Natural killer cell (primary cell): ENCODE measurements around the gene SAMD4A. TPM values are rescaled to one million over a fixed set of nuclear protein-coding genes. Genes with fewer than 3 reads are reported as not detected.

Source experiments
- ATAC-seq, 3 donors: fragments of 150-1000 bp in 2 of 3; fragments of 200-7000 bp in 1 of 3; cut with Tn5 transposase; 1 replicate in 1 of 3; 2 replicates in 2 of 3; pipeline ENCODE4 v1.10.0; 2021; ENCODE audit warnings: mild to moderate bottlenecking in 2 of 3, moderate library complexity in 2 of 3
- DNase-seq, 2 donors: peaks; one replicate each; pipeline versions ENCODE4 v3.0.0 to v3.0.0-alpha.2; 2013 to 2021; ENCODE audit warnings: mixed read lengths in 1 of 2
- H3K27ac ChIP-seq: one replicate; pipeline ENCODE4 v1.5.1; 2013; ENCODE audit warnings: mild to moderate bottlenecking, low read length
- H3K27me3 ChIP-seq: one replicate; pipeline ENCODE4 v1.6.1; 2013; ENCODE audit warnings: low read length; ENCODE audit not compliant: control insufficient read depth, insufficient read depth
- H3K36me3 ChIP-seq: one replicate; pipeline ENCODE4 v1.6.1; 2013; ENCODE audit warnings: low read length; ENCODE audit not compliant: control insufficient read depth, insufficient read depth
- H3K4me1 ChIP-seq: one replicate; pipeline ENCODE4 v1.6.1; 2013; ENCODE audit warnings: low read length; ENCODE audit not compliant: control insufficient read depth, insufficient read depth
- H3K4me3 ChIP-seq: one replicate; pipeline ENCODE4 v1.5.1; 2013; ENCODE audit warnings: low read length
- H3K9me3 ChIP-seq: one replicate; pipeline ENCODE4 v1.6.1; 2013; ENCODE audit warnings: low read length; ENCODE audit not compliant: control insufficient read depth, insufficient read depth
- H3K27ac Mint-ChIP-seq, 2 donors: one replicate each; pipeline ENCODE4 v1.8.0; 2022; ENCODE audit warnings: mild to moderate bottlenecking in 2 of 2, mixed read lengths in 2 of 2, moderate library complexity in 1 of 2
- H3K27me3 Mint-ChIP-seq, 2 donors: one replicate each; pipeline ENCODE4 v1.8.0; 2022; ENCODE audit warnings: low read depth in 2 of 2, mixed read lengths in 2 of 2
- H3K36me3 Mint-ChIP-seq: one replicate; pipeline ENCODE4 v1.8.0; 2022; ENCODE audit warnings: mixed read lengths
- H3K4me1 Mint-ChIP-seq, 2 donors: one replicate each; pipeline ENCODE4 v1.8.0; 2022; ENCODE audit warnings: mixed read lengths in 2 of 2
- H3K4me3 Mint-ChIP-seq: one replicate; pipeline ENCODE4 v1.8.0; 2022; ENCODE audit warnings: mild to moderate bottlenecking, moderate library complexity, mixed read lengths
- H3K9me3 Mint-ChIP-seq, 2 donors: one replicate each; pipeline ENCODE4 v1.8.0; 2022; ENCODE audit warnings: mixed read lengths in 2 of 2
- CTCF ChIP-seq: fragments of 200-600 bp; IDR thresholded peaks from one replicate; pipeline ENCODE4 v1.8.0; 2022; ENCODE audit warnings: antibody characterized with exemption
- WGBS: methylation state at CpG from one replicate; pipeline ENCODE4 v1.1.7; 2013; ENCODE audit warnings: missing lambda C conversion rate; ENCODE audit not compliant: insufficient coverage; 5-methylcytosine and 5-hydroxymethylcytosine counted together
- intact Hi-C: fragments of 100-400 bp; cut with micrococcal nuclease; formaldehyde crosslinking; loops from one replicate; pipeline ENCODE4 v1.14.2; 2022
- total RNA-seq, 4 donors: library from RNA; stranded (reverse); fragments of 120-200 nt in 1 of 4; gene quantifications; one replicate each; pipeline versions ENCODE4 v1.2.3 to v1.2.4, GENCODE V29; 2013 to 2022

The SAMD4A gene
- total RNA-seq, 3 donors from 2014 or later (not counting 1 experiment from before 2014, with no cell fraction given), result 0.70 to 1.6 (median 1.4) TPM

- Histone ChIP-seq H3K36me3 (no peaks in the 10 kb centered on the region), H3K4me3 (no peak overlapping the region), H3K27me3 (peaks cover 11% of the 10 kb centered on the region), H3K4me1 (no peaks in the 10 kb centered on the region), H3K27ac (no peak overlapping the region), H3K9me3 (no peaks in the 10 kb centered on the region)
- Mint-ChIP-seq H3K27ac (no peak overlapping the region), H3K27me3 (peaks cover 32 to 34% of the 10 kb centered on the region in 2 donors), H3K9me3 (no peaks in the 10 kb centered on the region), H3K4me3 (no peak overlapping the region), H3K4me1 (no peaks in the 10 kb centered on the region), H3K36me3 (no peaks in the 10 kb centered on the region)
- DNase-seq, result no peak
- no peak for TF ChIP-seq CTCF
- intact Hi-C loops, result no loop called here
- WGBS, result 89% methylated on average over 4 of the region's 5 CpGs
- no peak for ATAC-seq
Observed at GRCh38 chr14:54650959-54651351, 84.0 kb downstream of the SAMD4A start.

GRCh38 chr14:54651649-54652048, 84.7 kb downstream of the SAMD4A start:
- DNase-seq, result no peak
- H3K27me3 Mint-ChIP-seq, result peaks cover 34 to 36% of the 10 kb centered on the region in 2 donors
- intact Hi-C loops, result no loop called here

GRCh38 chr14:54652188-54652587, 85.3 kb downstream of the SAMD4A start:
- intact Hi-C loops, result no loop called here
- Histone ChIP-seq H3K27ac (no peak overlapping the region), H3K36me3 (no peaks in the 10 kb centered on the region), H3K27me3 (peaks cover 14% of the 10 kb centered on the region), H3K4me1 (no peaks in the 10 kb centered on the region), H3K9me3 (no peaks in the 10 kb centered on the region), H3K4me3 (no peak overlapping the region)
- H3K4me1 Mint-ChIP-seq, result no peaks in the 10 kb centered on the region
- ATAC-seq (no peak), DNase-seq (no peak)
- peaks cover 39 to 40% of the 10 kb centered on the region in 2 donors for H3K27me3 Mint-ChIP-seq
- H3K4me3 Mint-ChIP-seq, result no peak overlapping the region
- no peaks in the 10 kb centered on the region for H3K36me3 Mint-ChIP-seq
- no peaks in the 10 kb centered on the region for H3K9me3 Mint-ChIP-seq
- no peak overlapping the region for H3K27ac Mint-ChIP-seq
- no peak for TF ChIP-seq CTCF
- WGBS, result 93% methylated on average over 5 of the region's 6 CpGs

More at GRCh38 chr14:54651649-54652048, 84.7 kb downstream of the SAMD4A start:
- Mint-ChIP-seq H3K27ac (no peak overlapping the region), H3K4me1 (no peaks in the 10 kb centered on the region), H3K36me3 (no peaks in the 10 kb centered on the region), H3K4me3 (no peak overlapping the region), H3K9me3 (no peaks in the 10 kb centered on the region)
- Histone ChIP-seq H3K4me1 (no peaks in the 10 kb centered on the region), H3K27me3 (peaks cover 14% of the 10 kb centered on the region), H3K4me3 (no peak overlapping the region), H3K27ac (no peak overlapping the region), H3K36me3 (no peaks in the 10 kb centered on the region), H3K9me3 (no peaks in the 10 kb centered on the region)
- 92% methylated on average over 4 of the region's 4 CpGs for WGBS
- TF ChIP-seq CTCF, result no peak
- ATAC-seq, result no peak

GRCh38 chr14:54652605-54653052, 85.7 kb downstream of the SAMD4A start:
- Histone ChIP-seq H3K27ac (no peak overlapping the region), H3K4me3 (no peak overlapping the region), H3K27me3 (peaks cover 14% of the 10 kb centered on the region), H3K9me3 (no peaks in the 10 kb centered on the region), H3K36me3 (no peaks in the 10 kb centered on the region), H3K4me1 (no peaks in the 10 kb centered on the region)
- 89% methylated on average over 11 of the region's 11 CpGs for WGBS
- Mint-ChIP-seq H3K9me3 (no peaks in the 10 kb centered on the region), H3K27me3 (peaks cover 43% of the 10 kb centered on the region in 2 donors), H3K4me1 (no peaks in the 10 kb centered on the region), H3K36me3 (no peaks in the 10 kb centered on the region), H3K4me3 (no peak overlapping the region), H3K27ac (no peak overlapping the region)
- ATAC-seq, result no peak
- intact Hi-C loops, result no loop called here
- TF ChIP-seq CTCF, result no peak
- DNase-seq, result no peak
